ENCODE measurements around the gene PPP2R2B.

The PPP2R2B gene

DNA sequence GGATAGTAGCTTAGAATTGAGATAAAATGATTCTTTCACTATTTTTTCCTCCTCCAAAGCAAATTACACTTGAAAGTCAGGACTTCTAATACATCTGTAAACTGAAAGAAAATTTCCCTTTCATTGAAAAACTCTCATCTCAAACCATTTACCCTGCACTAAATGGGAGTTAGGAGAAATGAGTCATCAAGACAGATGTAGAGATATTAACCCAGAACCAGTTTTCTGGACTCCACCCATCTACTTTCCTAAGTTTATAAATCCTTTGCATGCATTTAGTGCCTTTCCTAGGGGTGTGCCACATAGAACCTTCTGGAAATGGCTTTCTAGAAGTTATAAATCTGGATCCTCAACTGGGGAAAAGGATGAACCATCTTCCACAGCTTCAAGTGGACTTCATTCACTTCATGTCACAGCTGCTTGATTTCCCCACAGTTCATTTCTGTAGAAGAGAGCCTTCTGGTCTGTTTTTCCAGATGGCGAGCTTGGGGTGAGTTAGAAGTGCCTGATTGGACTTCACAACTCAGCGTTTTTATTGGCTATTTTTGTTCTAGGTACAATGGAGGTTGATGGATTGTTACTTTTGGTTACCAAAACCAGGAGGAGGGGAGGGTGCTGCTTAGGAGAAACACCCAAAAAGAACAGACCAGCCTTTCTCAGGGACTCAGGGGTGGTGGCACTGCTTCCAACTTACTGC lies 290.1 kb downstream of the PPP2R2B start:
- no peak for TF ChIP-seq ESRRG (CRISPR knock-in tag; IDR thresholded peaks at IDR 0.05)
- TF ChIP-seq ZC3H10 (CRISPR knock-in tag; IDR thresholded peaks at IDR 0.05) = no peak
- peak; percentile 88 for ATAC-seq

DNA sequence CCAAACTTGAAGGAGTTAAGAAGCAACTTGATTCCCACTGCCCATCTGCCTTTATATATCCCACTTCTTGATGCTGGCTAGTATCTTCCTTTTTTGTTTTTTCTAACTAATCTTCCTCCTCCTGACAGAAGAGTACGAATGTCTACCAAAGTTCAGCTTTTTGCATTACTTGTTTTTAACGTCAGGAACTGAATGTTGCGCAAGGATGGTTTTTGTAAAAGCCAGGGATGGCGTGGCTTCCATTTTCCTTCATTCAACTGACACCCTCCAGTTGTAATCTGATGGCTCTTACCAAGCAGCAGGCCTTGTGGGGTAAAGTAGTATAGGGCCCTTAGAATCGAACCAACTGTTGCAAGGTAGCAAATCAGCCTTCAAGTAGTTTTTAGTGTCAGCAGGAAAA lies 291.8 kb downstream of the PPP2R2B start:
- ATAC-seq = no peak
- TF ChIP-seq ZNF70 (CRISPR knock-in tag; IDR thresholded peaks at IDR 0.05) (no peak), CSDC2 (CRISPR knock-in tag; IDR thresholded peaks at IDR 0.05) (no peak), TCF4 (CRISPR knock-in tag; IDR thresholded peaks at IDR 0.05; ENCODE audit: borderline replicate concordance) (no peak)

DNA sequence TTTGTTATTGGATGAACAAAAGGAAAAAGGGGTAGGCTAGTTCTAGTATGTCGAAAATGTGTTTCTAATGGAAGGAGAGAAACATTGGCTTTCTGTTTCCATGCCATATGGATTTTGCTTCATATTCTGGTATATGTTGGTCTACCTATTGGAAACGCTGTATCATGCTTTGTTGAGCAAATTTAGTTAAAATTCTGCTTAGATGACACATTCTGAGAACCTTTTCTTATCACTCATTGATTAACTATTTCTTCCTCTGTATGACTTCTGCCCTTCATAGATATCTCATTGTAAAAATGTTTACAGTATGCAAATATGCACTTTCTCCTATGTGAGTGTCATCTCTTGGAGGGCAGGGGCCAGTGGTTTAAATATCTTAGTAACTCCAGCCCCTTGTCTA lies 293.8 kb downstream of the PPP2R2B start:
- ATAC-seq = no peak

DNA sequence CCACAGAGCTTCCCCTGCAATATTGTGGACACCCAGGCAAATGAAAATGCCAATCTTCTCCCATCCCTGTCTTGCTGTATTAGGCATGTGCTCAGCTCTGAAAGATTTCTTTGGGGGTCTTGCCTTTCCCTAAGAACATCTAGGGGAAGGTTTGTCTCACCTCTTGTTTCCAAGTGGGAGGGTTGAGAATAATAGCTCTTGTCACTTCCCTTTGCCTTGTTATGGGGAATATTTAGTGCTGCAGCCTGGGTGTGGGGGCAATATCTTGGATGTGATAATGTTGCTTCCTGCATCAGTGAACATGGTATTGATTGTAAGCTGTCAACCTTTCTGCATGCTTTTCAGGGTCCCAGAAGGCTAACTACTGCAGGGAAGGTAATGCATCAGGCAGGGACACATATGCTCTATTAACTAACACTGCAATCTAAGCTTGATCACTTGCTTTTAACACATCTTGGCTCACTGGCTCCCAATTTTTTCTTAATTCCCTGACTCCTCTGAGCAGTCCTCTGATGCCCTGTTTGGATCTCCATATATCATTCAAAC lies 296.4 kb downstream of the PPP2R2B start:
- ATAC-seq = no peak
- TF ChIP-seq, protein P1, sequence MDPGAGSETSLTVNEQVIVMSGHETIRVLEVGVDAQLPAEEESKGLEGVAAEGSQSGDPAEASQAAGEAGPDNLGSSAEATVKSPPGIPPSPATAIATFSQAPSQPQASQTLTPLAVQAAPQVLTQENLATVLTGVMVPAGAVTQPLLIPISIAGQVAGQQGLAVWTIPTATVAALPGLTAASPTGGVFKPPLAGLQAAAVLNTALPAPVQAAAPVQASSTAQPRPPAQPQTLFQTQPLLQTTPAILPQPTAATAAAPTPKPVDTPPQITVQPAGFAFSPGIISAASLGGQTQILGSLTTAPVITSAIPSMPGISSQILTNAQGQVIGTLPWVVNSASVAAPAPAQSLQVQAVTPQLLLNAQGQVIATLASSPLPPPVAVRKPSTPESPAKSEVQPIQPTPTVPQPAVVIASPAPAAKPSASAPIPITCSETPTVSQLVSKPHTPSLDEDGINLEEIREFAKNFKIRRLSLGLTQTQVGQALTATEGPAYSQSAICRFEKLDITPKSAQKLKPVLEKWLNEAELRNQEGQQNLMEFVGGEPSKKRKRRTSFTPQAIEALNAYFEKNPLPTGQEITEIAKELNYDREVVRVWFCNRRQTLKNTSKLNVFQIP (CRISPR knock-in tag; IDR thresholded peaks at IDR 0.05; ENCODE audit: borderline replicate concordance, low read depth) = no peak
- TF ChIP-seq, protein P2, sequence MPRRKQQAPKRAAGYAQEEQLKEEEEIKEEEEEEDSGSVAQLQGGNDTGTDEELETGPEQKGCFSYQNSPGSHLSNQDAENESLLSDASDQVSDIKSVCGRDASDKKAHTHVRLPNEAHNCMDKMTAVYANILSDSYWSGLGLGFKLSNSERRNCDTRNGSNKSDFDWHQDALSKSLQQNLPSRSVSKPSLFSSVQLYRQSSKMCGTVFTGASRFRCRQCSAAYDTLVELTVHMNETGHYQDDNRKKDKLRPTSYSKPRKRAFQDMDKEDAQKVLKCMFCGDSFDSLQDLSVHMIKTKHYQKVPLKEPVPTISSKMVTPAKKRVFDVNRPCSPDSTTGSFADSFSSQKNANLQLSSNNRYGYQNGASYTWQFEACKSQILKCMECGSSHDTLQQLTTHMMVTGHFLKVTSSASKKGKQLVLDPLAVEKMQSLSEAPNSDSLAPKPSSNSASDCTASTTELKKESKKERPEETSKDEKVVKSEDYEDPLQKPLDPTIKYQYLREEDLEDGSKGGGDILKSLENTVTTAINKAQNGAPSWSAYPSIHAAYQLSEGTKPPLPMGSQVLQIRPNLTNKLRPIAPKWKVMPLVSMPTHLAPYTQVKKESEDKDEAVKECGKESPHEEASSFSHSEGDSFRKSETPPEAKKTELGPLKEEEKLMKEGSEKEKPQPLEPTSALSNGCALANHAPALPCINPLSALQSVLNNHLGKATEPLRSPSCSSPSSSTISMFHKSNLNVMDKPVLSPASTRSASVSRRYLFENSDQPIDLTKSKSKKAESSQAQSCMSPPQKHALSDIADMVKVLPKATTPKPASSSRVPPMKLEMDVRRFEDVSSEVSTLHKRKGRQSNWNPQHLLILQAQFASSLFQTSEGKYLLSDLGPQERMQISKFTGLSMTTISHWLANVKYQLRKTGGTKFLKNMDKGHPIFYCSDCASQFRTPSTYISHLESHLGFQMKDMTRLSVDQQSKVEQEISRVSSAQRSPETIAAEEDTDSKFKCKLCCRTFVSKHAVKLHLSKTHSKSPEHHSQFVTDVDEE (CRISPR knock-in tag; IDR thresholded peaks at IDR 0.05) = no peak
- TF ChIP-seq ARNTL (CRISPR knock-in tag; IDR thresholded peaks at IDR 0.05; ENCODE audit: borderline replicate concordance, low read depth) (no peak), BACH2 (CRISPR knock-in tag; IDR thresholded peaks at IDR 0.05; ENCODE audit: borderline replicate concordance) (no peak)
- TF ChIP-seq, protein P3, sequence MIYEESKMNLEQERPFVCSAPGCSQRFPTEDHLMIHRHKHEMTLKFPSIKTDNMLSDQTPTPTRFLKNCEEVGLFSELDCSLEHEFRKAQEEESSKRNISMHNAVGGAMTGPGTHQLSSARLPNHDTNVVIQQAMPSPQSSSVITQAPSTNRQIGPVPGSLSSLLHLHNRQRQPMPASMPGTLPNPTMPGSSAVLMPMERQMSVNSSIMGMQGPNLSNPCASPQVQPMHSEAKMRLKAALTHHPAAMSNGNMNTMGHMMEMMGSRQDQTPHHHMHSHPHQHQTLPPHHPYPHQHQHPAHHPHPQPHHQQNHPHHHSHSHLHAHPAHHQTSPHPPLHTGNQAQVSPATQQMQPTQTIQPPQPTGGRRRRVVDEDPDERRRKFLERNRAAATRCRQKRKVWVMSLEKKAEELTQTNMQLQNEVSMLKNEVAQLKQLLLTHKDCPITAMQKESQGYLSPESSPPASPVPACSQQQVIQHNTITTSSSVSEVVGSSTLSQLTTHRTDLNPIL (CRISPR knock-in tag; IDR thresholded peaks at IDR 0.05; ENCODE audit: low read depth) = no peak

More for the DNA sequence above, 293.8 kb downstream of the PPP2R2B start:
- TF ChIP-seq, protein P3 (CRISPR knock-in tag; IDR thresholded peaks at IDR 0.05; ENCODE audit: low read depth) = no peak

DNA sequence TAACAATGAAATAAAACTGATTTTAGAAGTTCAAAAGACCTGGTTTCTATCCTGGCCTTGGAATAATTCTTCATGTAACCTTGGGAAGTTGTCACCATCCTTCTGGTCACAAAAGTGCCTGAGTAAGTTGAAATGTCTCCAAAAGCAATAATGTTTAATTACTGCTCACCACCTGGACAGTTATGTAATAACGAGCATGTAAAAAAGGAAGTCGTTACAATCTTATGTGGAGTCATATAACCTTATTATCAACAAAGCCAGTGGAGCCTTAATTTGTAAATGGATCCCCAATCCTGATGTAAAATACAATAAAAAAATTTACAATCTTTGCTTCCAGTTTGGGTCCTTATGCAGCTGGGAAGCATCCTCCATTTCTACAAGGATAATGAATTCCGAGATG lies 298.3 kb downstream of the PPP2R2B start:
- ATAC-seq = no peak
- TF ChIP-seq, protein P4, sequence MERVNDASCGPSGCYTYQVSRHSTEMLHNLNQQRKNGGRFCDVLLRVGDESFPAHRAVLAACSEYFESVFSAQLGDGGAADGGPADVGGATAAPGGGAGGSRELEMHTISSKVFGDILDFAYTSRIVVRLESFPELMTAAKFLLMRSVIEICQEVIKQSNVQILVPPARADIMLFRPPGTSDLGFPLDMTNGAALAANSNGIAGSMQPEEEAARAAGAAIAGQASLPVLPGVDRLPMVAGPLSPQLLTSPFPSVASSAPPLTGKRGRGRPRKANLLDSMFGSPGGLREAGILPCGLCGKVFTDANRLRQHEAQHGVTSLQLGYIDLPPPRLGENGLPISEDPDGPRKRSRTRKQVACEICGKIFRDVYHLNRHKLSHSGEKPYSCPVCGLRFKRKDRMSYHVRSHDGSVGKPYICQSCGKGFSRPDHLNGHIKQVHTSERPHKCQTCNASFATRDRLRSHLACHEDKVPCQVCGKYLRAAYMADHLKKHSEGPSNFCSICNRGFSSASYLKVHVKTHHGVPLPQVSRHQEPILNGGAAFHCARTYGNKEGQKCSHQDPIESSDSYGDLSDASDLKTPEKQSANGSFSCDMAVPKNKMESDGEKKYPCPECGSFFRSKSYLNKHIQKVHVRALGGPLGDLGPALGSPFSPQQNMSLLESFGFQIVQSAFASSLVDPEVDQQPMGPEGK (CRISPR knock-in tag; IDR thresholded peaks at IDR 0.05; ENCODE audit: borderline replicate concordance) = no peak
- TF ChIP-seq, protein P3 (CRISPR knock-in tag; IDR thresholded peaks at IDR 0.05; ENCODE audit: low read depth) = no peak
- no peak for TF ChIP-seq RARB (CRISPR knock-in tag; IDR thresholded peaks at IDR 0.05)
- TF ChIP-seq, protein P2 (CRISPR knock-in tag; IDR thresholded peaks at IDR 0.05) = no peak
- TF ChIP-seq ZNF70 (CRISPR knock-in tag; IDR thresholded peaks at IDR 0.05) = no peak
- no peak for TF ChIP-seq SNAI2 (CRISPR knock-in tag; IDR thresholded peaks at IDR 0.05)
- TF ChIP-seq, protein P5, sequence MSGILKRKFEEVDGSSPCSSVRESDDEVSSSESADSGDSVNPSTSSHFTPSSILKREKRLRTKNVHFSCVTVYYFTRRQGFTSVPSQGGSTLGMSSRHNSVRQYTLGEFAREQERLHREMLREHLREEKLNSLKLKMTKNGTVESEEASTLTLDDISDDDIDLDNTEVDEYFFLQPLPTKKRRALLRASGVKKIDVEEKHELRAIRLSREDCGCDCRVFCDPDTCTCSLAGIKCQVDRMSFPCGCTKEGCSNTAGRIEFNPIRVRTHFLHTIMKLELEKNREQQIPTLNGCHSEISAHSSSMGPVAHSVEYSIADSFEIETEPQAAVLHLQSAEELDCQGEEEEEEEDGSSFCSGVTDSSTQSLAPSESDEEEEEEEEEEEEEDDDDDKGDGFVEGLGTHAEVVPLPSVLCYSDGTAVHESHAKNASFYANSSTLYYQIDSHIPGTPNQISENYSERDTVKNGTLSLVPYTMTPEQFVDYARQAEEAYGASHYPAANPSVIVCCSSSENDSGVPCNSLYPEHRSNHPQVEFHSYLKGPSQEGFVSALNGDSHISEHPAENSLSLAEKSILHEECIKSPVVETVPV (CRISPR knock-in tag; IDR thresholded peaks at IDR 0.05) = no peak
- no peak for TF ChIP-seq OSR1 (CRISPR knock-in tag; IDR thresholded peaks at IDR 0.05)
- no peak for TF ChIP-seq PPARA (CRISPR knock-in tag; IDR thresholded peaks at IDR 0.05; ENCODE audit: borderline replicate concordance)
- TF ChIP-seq ZNF565 (CRISPR knock-in tag; conservative IDR thresholded peaks at IDR 0.05; ENCODE audit: low read depth) = no peak

All from SK-N-SH treated with all-trans-retinoic acid at 6 μM for 48 hours (cell line).